B cell (primary cell): Measurements from ENCODE around the gene BHLHA9.

Experiments used
- EZH2 ChIP-seq: IDR thresholded peaks from 2 replicates; pipeline ENCODE4 v1.6.1; 2012; ENCODE audit warnings: borderline replicate concordance, low read depth, mild to moderate bottlenecking, moderate library complexity, low read length; ENCODE audit not compliant: insufficient read depth, poor library complexity, severe bottlenecking
- TF ChIP-seq, protein P1 (sequence below): fragments of 200-600 bp; IDR thresholded peaks from one replicate; pipeline ENCODE4 v1.8.0; 2022; ENCODE audit warnings: antibody characterized with exemption, mild to moderate bottlenecking

GRCh38 chr17:1251866-1252608, 18.2 kb upstream of the BHLHA9 start:
- TF ChIP-seq, protein P1, sequence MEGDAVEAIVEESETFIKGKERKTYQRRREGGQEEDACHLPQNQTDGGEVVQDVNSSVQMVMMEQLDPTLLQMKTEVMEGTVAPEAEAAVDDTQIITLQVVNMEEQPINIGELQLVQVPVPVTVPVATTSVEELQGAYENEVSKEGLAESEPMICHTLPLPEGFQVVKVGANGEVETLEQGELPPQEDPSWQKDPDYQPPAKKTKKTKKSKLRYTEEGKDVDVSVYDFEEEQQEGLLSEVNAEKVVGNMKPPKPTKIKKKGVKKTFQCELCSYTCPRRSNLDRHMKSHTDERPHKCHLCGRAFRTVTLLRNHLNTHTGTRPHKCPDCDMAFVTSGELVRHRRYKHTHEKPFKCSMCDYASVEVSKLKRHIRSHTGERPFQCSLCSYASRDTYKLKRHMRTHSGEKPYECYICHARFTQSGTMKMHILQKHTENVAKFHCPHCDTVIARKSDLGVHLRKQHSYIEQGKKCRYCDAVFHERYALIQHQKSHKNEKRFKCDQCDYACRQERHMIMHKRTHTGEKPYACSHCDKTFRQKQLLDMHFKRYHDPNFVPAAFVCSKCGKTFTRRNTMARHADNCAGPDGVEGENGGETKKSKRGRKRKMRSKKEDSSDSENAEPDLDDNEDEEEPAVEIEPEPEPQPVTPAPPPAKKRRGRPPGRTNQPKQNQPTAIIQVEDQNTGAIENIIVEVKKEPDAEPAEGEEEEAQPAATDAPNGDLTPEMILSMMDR, result no peak
- TF ChIP-seq EZH2, result no peak
